ENCODE results near the gene GIT2. TPM values are rescaled to one million over a fixed set of nuclear protein-coding genes. Genes with fewer than 3 reads are reported as not detected.

Gene GIT2
- total RNA-seq, 1 donor from 2014 or later, result 50.5 TPM

GRCh38 chr12:109999649-109999971 lies 3.4 kb upstream of the GIT2 start:
- intact Hi-C loops (cut with micrococcal nuclease), result no loop called here
- TF ChIP-seq, protein P1, sequence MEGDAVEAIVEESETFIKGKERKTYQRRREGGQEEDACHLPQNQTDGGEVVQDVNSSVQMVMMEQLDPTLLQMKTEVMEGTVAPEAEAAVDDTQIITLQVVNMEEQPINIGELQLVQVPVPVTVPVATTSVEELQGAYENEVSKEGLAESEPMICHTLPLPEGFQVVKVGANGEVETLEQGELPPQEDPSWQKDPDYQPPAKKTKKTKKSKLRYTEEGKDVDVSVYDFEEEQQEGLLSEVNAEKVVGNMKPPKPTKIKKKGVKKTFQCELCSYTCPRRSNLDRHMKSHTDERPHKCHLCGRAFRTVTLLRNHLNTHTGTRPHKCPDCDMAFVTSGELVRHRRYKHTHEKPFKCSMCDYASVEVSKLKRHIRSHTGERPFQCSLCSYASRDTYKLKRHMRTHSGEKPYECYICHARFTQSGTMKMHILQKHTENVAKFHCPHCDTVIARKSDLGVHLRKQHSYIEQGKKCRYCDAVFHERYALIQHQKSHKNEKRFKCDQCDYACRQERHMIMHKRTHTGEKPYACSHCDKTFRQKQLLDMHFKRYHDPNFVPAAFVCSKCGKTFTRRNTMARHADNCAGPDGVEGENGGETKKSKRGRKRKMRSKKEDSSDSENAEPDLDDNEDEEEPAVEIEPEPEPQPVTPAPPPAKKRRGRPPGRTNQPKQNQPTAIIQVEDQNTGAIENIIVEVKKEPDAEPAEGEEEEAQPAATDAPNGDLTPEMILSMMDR (IDR thresholded peaks at IDR 0.05; ENCODE audit: borderline replicate concordance), result no peak
- peaks cover 61% of the 10 kb centered on the region for H3K4me1 ChIP-seq

GRCh38 chr12:109998904-109999648 lies 2.9 kb upstream of the GIT2 start, which contains the start of gene ANKRD13A:
ANKRD13A (plus strand) TSS chr12:109999430; CDS start chr12:109999689, 259 bp downstream.
- TF ChIP-seq, protein P1 (IDR thresholded peaks at IDR 0.05; ENCODE audit: borderline replicate concordance), result no peak
- Histone ChIP-seq H3K4me3 (peak within 1 kb of the TSS; percentile 98), H3K27me3 (ENCODE audit: low read depth) (no peaks in the 10 kb centered on the region), H3K36me3 (no peaks in the 10 kb centered on the region), H3K4me1 (peaks cover 67% of the 10 kb centered on the region), H3K9me3 (replicated peaks) (no peaks in the 10 kb centered on the region), H3K27ac (replicated peaks) (peak within 1 kb of the TSS; percentile 91)
- DNase-seq, result peak; percentile 89
- intact Hi-C loops (cut with micrococcal nuclease), result no loop called here

More at GRCh38 chr12:109999649-109999971, 3.4 kb upstream of the GIT2 start:
- no peaks in the 10 kb centered on the region for H3K27me3 ChIP-seq (ENCODE audit: low read depth)
- peak overlapping the region; percentile 91 for H3K27ac ChIP-seq (replicated peaks)
- no peaks in the 10 kb centered on the region for H3K36me3 ChIP-seq
- no peaks in the 10 kb centered on the region for H3K9me3 ChIP-seq (replicated peaks)
- H3K4me3 ChIP-seq, result peak overlapping the region; percentile 98
- peak; percentile 17 for DNase-seq

- peak overlapping the region; percentile 98 for H3K4me3 ChIP-seq
- TF ChIP-seq, protein P1 (IDR thresholded peaks at IDR 0.05; ENCODE audit: borderline replicate concordance), result no peak
- H3K27ac ChIP-seq (replicated peaks), result peak overlapping the region; percentile 91
- peaks cover 74% of the 10 kb centered on the region for H3K4me1 ChIP-seq
- no peaks in the 10 kb centered on the region for H3K9me3 ChIP-seq (replicated peaks)
- no peaks in the 10 kb centered on the region for H3K27me3 ChIP-seq (ENCODE audit: low read depth)
- intact Hi-C loops (cut with micrococcal nuclease), result no loop called here
- DNase-seq, result no peak
- no peaks in the 10 kb centered on the region for H3K36me3 ChIP-seq
Measured at GRCh38 chr12:109998241-109998903, 2.2 kb upstream of the GIT2 start.

GRCh38 chr12:109997393-109997792 lies 1.2 kb upstream of the GIT2 start:
- Histone ChIP-seq H3K4me3 (no peak overlapping the region), H3K9me3 (replicated peaks) (no peaks in the 10 kb centered on the region), H3K4me1 (peaks cover 79% of the 10 kb centered on the region), H3K27ac (replicated peaks) (no peak overlapping the region), H3K36me3 (peaks cover 2% of the 10 kb centered on the region), H3K27me3 (ENCODE audit: low read depth) (no peaks in the 10 kb centered on the region)
- TF ChIP-seq, protein P1 (IDR thresholded peaks at IDR 0.05; ENCODE audit: borderline replicate concordance), result no peak
- intact Hi-C loops (cut with micrococcal nuclease), result no loop called here
- no peak for DNase-seq

DNA sequence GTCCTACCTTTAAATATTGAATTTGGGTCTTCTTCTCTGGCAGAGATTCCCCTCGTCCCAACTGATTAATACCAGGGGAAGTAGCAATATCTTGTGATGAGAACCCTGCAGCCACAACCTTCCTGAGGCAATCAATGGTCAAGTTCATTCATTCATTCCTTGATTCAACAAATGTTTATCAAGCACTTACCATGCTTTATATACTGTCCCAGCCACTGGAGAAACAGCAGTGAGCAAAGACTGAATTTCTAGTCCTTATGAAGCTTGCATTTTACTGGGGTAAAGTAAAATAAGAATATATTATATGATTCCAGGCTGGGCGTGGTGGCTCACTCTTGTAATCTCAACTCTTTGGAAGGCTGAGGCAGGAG lies 300 bp upstream of the GIT2 start:
- Histone ChIP-seq H3K4me3 (peak overlapping the region; percentile 97), H3K36me3 (peaks cover 6% of the 10 kb centered on the region), H3K4me1 (peaks cover 75% of the 10 kb centered on the region), H3K27me3 (ENCODE audit: low read depth) (no peaks in the 10 kb centered on the region), H3K27ac (replicated peaks) (peak overlapping the region; percentile 94), H3K9me3 (replicated peaks) (no peaks in the 10 kb centered on the region)
- DNase-seq, result no peak
- TF ChIP-seq, protein P1 (IDR thresholded peaks at IDR 0.05; ENCODE audit: borderline replicate concordance), result no peak
- intact Hi-C loops (cut with micrococcal nuclease), result no loop called here
